ENCODE measurements around the gene SOCS2.
A peak's percentile ranks its signal among the peaks of the same experiment; 100 is the strongest.
"Not testable (repeated sequence)": the region's sequence is repeated elsewhere in the genome, so short reads cannot be mapped to it uniquely, and the experiment has no call there.

Gene SOCS2

GRCh38 chr12:93595351-93595750 is 22.9 kb downstream of the SOCS2 start:
- DNase-seq: no peak

DNA sequence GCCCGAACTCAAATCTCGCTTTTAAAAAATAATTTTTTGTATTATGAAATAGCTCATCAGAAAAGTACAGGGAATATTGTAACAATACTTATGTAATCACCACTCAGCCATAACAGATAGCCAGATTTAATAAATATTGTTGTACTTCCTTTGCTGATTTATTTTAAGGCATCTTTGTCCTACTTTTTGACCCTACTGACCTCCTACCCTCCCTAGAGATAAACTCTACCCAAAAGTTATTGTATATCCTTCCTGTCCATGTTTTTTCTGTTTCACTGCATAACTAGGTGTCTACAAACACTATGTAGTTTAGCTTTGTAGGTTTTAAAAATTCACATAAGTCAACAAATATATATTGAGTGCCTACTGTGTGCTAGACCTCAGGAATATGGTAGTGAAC is 25.1 kb downstream of the SOCS2 start:
- DNase-seq: no peak

DNA sequence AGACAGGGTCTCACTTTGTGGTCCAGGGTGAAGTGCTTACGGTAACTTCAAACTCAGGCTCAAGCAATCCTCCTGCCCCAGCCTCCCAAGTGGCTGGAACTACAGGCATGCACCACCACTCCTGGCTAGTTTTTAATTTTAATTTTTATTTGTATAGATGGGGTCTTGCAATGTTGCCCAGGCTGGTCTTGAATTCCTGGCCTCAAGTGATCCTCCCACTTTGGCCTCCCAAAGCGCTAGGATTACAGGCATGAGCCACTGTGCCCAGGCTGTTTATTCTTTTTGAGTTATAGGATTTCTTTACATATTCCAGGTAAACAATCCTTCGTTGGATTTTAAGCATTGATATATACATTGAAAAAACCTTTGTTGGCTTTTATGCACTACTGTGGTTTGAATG is 26.7 kb downstream of the SOCS2 start:
- DNase-seq: no peak

GRCh38 chr12:93601591-93601990 is 29.1 kb downstream of the SOCS2 start:
- DNase-seq: no peak

DNA sequence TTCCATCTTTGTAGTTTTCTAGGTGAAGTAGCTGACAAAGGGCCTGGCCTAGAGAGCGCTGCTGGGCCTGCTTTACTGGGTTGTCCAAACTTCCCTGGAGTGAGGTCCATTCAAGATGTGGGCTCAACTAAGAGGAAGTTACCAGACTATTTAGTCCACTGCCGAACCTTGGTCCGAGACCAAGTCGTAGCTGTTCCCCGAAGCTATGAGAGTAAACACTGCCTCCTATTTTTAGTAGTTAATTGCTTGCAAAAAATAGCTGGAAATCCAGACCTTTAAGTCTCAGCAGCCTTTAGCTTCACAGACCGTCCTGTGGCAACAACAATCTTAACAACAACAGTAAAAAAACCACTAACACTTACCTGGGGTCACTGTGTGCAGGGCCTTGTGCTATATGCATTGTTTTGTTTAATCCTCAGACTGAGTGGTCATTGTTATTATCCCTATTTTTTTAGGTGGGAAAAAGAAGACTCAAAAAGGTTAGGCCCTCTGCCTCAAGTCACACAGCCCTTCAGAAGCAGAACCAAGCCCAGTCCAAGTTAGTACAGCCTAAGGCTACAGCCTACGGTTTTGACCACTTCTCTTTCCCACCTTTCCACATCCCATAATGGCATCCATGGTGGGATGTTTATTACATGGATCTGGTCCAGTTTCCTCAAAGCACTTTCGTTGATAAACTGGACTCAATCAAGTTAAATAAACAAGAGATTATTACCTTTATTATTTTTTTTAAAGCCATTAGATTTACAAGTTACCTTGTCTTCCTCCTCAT is 30.6 kb downstream of the SOCS2 start:
- no peak for DNase-seq

- DNase-seq: peak; percentile 44
Observed at GRCh38 chr12:93603762-93604161, 31.3 kb downstream of the SOCS2 start.

DNA sequence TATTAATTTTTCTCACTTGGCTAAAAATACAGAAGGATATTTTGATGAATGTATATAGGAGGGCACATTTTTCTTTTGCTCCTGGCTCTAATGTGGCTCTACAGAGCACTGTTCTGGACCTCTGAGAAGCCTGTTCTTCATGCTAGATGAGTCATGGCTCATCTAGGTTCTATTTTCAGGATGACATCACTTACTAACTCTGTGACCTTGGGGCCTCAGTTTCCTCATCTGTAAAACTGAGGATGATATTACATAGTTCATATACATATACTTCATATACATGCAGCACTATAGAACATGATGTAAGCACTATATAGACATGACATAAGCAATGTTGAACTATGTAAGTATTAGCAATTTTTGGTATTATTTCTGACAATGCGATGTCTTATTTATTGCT is 35.8 kb downstream of the SOCS2 start:
- no peak for DNase-seq

DNA sequence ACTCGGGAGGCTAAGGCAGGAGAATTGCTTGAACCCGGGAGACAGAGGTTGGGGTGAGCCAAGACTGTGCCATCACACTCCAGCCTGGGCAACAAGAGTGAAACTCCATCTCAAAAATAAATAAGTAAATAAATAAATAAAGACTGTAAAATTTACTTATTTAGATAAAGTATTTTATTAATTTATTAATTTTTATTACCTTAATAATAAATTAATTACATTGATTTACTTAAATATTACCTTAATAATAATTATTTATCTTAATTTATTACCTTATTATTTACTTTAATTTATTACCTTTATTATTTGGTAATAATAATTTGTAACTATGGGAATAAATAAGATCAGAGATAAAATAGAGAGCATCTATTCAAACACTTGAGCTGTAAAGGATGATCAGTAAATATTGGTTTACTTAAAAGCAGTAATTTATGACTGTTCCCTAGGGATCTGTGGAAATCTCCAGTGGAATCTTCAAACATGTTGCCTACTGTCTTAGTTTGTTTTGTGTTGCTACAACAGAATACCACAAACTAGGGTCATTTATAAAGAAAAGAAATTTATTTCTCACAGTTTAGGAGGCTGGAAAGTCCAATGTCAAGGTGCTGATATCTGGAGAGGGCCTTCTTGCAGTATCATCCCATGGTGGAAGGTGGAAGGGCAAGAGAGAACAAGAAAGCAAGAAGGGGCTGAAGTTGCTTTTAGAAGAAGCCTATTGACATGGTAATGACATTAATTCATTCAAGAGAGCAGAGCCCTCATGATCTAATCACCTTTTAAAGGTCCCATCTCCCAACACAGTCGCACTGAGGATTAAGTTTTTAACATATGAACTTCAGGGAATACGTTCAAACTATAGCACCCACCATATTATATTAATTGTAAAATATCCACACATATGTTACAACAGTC is 37.1 kb downstream of the SOCS2 start:
- DNase-seq: no peak

DNA sequence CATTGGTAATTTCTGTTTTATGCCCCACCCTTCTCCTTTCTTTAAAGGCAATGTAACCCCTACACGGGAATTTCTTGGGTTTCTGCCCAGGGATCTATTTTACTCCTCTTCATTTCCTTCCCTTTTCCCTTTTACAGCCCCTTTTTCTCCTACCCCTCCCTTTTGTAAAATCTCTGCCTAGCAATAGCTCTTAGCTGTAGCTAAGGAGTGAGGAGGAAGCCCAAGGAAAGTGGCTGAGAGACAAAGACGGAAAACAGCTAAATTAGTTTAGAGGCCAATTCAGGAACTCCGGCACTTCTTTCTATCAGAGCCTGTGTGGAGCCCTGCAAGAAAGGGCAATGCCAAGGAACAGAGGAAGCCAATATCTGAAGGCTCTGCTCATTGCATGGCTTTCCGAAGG is 40.3 kb downstream of the SOCS2 start:
- no peak for DNase-seq

DNA sequence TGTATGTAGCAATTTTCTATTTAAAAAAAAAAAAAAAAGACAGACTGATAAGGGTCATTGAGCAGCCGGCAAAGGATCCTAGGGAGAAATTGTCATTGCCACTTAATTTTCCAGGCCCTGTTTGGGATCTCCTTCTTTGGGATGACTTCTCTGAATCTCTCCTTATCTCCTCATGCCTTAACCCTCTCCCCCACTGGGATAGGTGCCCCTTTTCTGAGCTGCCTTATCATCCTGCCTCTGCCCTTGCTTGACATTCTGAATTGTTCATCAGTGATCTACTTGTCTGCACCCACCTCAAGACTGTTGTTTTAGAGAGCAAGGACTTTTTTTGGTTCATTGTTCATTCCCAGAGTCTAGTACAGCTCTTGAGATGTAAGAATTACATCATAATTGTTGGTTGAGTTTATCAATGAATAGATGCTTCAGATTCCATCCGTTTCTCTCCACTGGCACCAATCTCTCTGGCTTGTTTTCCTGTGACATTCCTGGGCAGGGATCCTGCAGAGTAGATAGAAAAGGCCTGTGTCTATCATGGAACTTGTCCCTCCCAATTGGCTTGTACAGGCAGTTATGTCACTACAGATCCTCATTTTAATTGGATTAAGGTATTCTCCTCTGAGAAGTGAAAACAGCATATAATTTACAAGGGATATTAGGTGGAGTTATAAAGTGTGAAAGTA is 42.6 kb downstream of the SOCS2 start:
- no peak for DNase-seq

GRCh38 chr12:93616584-93617101 is 44.2 kb downstream of the SOCS2 start:
- DNase-seq: no peak

DNA sequence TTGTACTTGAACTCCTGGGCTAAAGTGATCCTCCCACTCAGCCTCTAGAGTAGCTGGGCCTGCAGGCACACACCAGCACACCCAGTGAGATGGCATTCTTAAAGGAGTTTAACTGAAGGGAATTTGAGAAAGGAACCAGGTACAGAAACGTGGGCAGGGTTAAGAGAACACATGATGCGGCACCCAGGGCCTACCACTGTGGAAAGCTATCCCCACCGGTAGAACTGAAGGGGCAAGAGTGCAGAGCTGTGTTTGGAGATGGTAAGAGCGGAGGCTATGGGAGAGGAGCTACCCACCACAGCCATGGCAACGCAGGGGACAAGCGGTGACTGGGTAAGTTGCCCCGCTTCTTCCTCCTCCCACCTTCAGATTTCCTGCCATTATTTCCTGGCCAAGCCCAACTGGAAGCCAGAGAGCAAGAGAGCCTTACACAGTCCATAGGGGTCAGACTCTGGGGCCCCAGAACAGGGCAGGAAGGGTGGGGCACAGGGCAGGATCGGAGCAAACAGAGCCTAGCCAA is 46.5 kb downstream of the SOCS2 start:
- no peak for DNase-seq

DNA sequence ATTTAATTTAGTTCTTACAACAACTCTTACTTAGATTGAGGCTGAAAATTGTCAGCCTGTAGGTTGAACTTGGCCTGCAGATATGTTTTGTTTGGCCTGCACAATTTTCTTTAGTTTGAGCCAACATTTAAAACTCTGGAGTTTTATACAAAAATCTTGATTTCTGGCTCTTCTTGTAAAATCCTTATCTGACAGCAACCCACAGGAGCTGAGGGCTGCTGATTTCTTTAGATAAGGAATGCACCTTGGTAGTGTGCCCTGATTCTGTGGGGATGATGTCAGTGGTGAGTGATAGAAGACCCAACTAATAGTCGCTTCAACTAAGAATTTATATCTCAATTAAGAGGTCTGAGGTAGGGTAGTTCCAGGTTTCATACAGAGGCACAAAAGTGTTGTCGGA is 49.5 kb downstream of the SOCS2 start:
- no peak for DNase-seq

- no peak for DNase-seq
Observed at GRCh38 chr12:93622485-93622884, 50.0 kb downstream of the SOCS2 start.

DNA sequence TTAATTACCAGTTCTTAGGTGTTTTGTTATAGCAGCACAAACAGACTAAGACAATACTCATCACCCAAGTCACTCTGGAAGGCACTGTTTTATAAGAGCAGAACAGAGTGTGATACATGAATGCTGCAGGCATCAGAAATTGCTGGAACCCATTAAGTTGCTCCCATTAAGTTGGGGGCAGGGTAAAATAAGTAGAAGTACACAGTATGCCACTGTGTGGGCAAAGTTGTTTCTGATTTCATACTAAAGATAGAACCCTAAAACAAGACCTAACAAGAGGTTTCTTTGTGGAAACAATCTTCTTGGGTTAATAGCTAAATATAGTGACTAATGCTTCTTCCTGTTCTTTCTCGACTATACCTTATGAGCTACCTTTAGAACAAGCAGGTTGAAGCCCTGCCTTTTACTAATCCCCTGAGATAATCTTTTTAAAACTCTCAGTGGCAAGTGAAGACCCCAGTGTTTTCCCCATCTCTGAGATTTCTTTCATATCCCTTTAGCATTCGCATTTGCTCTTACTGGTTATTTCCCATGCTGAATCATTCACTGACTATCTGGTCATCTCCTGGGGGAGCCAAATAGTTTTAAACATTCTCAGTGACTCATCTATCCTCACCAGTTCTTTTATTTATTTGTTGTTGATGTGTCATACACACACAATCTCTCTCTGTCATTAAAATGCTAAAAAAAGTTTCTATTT is 52.3 kb downstream of the SOCS2 start:
- DNase-seq: no peak

- not testable (repeated sequence) for DNase-seq
Observed at GRCh38 chr12:93625295-93625645, 52.8 kb downstream of the SOCS2 start.

DNA sequence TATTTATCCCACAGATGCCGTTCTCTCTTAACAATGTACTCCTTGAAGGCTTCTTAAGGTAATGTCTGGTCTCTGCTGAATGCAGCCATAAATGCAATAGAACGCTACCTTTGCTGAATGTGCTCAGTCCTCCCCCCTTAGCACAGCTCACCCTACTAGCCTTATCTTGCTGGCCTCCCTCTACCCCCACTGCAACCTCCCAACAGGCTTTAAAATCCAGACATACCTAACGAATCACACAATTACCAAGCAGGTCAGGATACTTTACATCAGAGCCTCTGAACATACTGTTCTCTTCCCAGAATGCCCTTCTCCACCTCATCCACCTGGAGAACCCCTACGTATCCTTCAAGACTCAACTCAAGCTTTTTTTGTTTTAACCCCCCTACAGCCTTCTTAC is 53.7 kb downstream of the SOCS2 start:
- no peak for DNase-seq

Measured in NCI-H446 treated with DMSO at 0.1 percent for 48 hours (cell line).